ES-I3 (cell line): Measurements from ENCODE around the gene CACNB4.

Source experiments
- H3K36me3 ChIP-seq: 2 replicates; pipeline ENCODE4 v1.6.1; 2013; ENCODE audit warnings: mild to moderate bottlenecking, low read length, control low read depth, moderate library complexity; ENCODE audit not compliant: insufficient read depth
- H3K4me1 ChIP-seq: 2 replicates; pipeline ENCODE4 v1.6.1; 2013; ENCODE audit warnings: mild to moderate bottlenecking, control low read depth, low read length; ENCODE audit not compliant: insufficient read depth
- H3K9ac ChIP-seq: 2 replicates; pipeline ENCODE4 v1.6.1; 2013; ENCODE audit warnings: low read depth, mild to moderate bottlenecking, low read length, moderate library complexity
- H3K9me3 ChIP-seq: 2 replicates; pipeline ENCODE4 v1.6.1; 2013; ENCODE audit warnings: mild to moderate bottlenecking, low read length, moderate library complexity; ENCODE audit not compliant: control insufficient read depth, insufficient read depth

Gene CACNB4

GRCh38 chr2:152072011-152072410 is 26.8 kb downstream of the CACNB4 start:
- no peaks in the 10 kb centered on the region for H3K9me3 ChIP-seq
- no peaks in the 10 kb centered on the region for H3K36me3 ChIP-seq
- no peak overlapping the region for H3K9ac ChIP-seq
- H3K4me1 ChIP-seq: no peaks in the 10 kb centered on the region

- H3K4me1 ChIP-seq: no peaks in the 10 kb centered on the region
- no peak overlapping the region for H3K9ac ChIP-seq
- no peaks in the 10 kb centered on the region for H3K36me3 ChIP-seq
- H3K9me3 ChIP-seq: no peaks in the 10 kb centered on the region
Observed at GRCh38 chr2:152071518-152071917, 27.3 kb downstream of the CACNB4 start.

DNA sequence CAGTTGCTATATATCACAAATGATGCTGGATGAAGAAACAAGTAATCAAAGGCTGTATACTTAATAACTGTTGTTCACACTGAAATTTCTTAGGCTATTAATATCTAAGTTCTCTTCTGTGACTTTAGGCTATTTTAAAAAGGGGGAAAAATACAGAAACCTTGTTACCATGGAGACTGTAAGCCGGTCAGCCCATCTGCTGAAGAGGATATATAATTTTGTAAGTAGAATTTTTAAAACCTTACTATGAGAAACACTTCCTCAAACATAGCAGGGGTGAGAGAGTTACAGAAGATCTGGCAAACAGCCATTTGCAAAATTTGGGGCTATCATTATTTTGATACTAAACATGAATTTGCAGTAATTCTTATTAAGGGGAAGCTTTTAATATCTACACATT is 27.8 kb downstream of the CACNB4 start:
- Histone ChIP-seq H3K4me1 (no peaks in the 10 kb centered on the region), H3K9me3 (no peaks in the 10 kb centered on the region), H3K9ac (no peak overlapping the region), H3K36me3 (no peaks in the 10 kb centered on the region)

- Histone ChIP-seq H3K9ac (no peak overlapping the region), H3K4me1 (no peaks in the 10 kb centered on the region), H3K36me3 (no peaks in the 10 kb centered on the region), H3K9me3 (no peaks in the 10 kb centered on the region)
Observed at GRCh38 chr2:152068226-152068625, 30.6 kb downstream of the CACNB4 start.

DNA sequence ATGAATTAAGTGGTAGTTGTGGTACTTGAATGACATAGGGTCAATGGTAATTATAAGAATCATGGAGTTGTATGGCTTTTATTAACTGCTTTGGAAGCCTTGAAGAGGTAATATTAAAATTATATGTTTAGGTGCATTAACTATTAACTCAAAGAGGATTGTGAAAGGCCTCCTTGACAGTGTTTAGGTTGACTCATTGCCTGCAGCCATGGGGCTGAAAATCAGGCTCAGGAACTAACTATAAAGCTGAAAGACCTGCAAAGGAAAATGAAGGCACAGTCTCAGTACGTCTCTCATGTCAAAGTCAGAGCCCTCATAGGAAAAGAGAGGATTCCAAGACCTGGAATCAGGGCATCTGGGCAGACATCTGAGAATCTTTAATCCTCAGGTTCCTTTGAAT is 31.0 kb downstream of the CACNB4 start:
- Histone ChIP-seq H3K4me1 (no peaks in the 10 kb centered on the region), H3K9me3 (no peaks in the 10 kb centered on the region), H3K36me3 (no peaks in the 10 kb centered on the region)

DNA sequence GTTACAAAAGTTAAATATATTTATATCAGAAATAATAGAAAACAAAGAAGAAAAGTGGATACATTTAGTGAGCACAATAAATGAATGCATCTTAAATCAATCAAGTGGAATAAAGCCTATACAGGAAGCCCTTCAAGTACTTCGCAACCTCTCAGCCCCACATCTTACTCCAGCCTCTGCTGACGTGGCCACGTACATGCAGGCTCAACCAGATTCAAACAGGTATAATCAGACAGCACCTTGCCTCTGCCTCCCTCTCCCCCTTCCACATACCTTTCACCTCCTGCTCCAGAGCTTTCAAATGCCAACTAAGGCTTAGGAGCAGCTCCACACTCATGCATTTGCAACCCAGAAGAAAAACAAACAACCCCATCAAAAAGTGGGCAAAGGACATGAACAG is 32.9 kb downstream of the CACNB4 start:
- Histone ChIP-seq H3K36me3 (no peaks in the 10 kb centered on the region), H3K4me1 (no peaks in the 10 kb centered on the region), H3K9me3 (no peaks in the 10 kb centered on the region), H3K9ac (no peak overlapping the region)

More for the DNA sequence above, 31.0 kb downstream of the CACNB4 start:
- no peak overlapping the region for H3K9ac ChIP-seq

DNA sequence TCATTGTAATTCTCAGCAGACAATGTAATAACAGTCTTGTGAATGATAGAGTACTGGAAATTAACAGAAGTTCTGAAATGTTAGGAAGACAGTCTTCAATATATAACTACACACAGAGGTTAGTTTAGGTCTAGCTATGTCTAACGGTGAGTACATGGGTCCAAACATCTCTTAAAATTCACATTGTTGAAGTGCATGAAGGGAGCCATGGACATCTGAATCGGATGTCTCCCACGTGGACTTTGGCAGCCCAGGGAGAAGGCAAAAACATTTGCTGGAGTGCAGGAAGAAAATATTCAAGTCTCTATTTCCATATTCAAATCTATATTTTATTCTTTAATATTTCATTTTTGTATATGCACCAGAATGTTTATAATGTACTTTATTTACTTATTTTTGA is 34.8 kb downstream of the CACNB4 start:
- Histone ChIP-seq H3K9me3 (no peaks in the 10 kb centered on the region; the same call in 1 of the 2 replicates), H3K4me1 (no peaks in the 10 kb centered on the region), H3K9ac (no peak overlapping the region), H3K36me3 (no peaks in the 10 kb centered on the region)

- Histone ChIP-seq H3K9me3 (no peaks in the 10 kb centered on the region; the same call in none of the 2 replicates), H3K9ac (no peak overlapping the region), H3K4me1 (no peaks in the 10 kb centered on the region), H3K36me3 (no peaks in the 10 kb centered on the region)
Observed at GRCh38 chr2:152063325-152063924, 35.4 kb downstream of the CACNB4 start.

- Histone ChIP-seq H3K4me1 (no peaks in the 10 kb centered on the region), H3K9me3 (no peaks in the 10 kb centered on the region; the same call in none of the 2 replicates), H3K9ac (no peak overlapping the region), H3K36me3 (no peaks in the 10 kb centered on the region)
Observed at GRCh38 chr2:152062125-152063091, 36.4 kb downstream of the CACNB4 start.

DNA sequence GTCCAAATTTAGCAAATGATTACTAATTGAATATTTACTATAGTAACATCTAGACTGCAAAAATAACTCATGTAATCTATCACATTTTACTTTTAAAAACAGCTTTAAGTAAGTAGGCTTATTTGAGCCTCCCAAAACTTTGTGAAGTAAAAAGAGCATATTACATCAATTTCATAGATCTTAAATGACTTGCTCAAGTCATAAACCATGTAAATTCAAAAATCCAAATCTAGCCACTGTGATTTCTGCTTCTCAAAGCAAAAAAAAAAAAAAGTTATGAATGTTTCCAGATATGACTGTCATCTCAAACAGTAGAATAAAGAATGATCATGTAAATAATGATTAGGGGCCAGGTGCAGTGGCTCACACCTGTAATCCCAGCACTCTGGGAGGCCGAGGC is 37.5 kb downstream of the CACNB4 start:
- no peaks in the 10 kb centered on the region for H3K36me3 ChIP-seq
- H3K4me1 ChIP-seq: no peaks in the 10 kb centered on the region
- no peaks in the 10 kb centered on the region; the same call in none of the 2 replicates for H3K9me3 ChIP-seq
- no peak overlapping the region for H3K9ac ChIP-seq

- H3K4me1 ChIP-seq: no peaks in the 10 kb centered on the region
- no peak overlapping the region for H3K9ac ChIP-seq
- H3K9me3 ChIP-seq: no peaks in the 10 kb centered on the region; the same call in none of the 2 replicates
- H3K36me3 ChIP-seq: no peaks in the 10 kb centered on the region
Observed at GRCh38 chr2:152058655-152059054, 40.2 kb downstream of the CACNB4 start.

GRCh38 chr2:152056418-152056817 is 42.4 kb downstream of the CACNB4 start:
- no peak overlapping the region for H3K9ac ChIP-seq
- H3K36me3 ChIP-seq: no peaks in the 10 kb centered on the region
- H3K4me1 ChIP-seq: peaks cover under 1% of the 10 kb centered on the region; the same call in 1 of the 2 replicates
- H3K9me3 ChIP-seq: no peaks in the 10 kb centered on the region; the same call in none of the 2 replicates

DNA sequence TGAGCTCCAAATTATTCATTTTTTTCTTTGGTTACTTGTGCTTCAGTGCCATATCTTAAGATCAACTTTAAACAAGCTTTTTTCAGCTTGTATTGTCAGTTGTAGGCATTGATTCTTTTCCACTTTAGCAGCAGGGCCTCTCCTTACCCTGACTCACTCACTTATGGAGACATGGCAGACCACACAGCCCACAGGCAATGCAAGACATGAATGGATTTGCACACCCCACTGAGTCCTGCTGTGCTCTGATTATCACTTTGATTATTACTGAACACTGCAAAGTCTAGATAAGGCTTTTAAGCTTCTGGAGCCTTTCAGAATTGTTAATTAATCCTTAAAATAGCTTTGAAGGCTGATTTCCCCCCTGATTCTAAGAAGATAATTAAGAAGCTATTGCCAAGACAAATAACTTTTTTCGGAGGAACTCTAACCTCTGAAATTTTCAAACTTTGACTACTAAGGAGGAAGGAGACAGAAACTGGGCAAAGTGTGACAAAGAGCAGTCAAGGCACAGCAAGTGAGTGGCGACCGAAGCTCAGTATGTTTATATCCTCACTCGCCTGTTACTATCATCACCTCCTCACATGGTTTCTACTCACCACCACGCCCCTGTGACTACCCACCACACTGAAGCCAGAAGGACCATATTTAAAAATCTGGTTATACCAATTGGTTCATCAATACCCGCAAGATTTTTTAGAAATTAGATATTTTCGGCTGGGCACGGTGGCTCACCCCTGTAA is 43.3 kb downstream of the CACNB4 start:
- Histone ChIP-seq H3K4me1 (peaks cover 3% of the 10 kb centered on the region), H3K9ac (no peak overlapping the region), H3K36me3 (no peaks in the 10 kb centered on the region), H3K9me3 (no peaks in the 10 kb centered on the region; the same call in none of the 2 replicates)

DNA sequence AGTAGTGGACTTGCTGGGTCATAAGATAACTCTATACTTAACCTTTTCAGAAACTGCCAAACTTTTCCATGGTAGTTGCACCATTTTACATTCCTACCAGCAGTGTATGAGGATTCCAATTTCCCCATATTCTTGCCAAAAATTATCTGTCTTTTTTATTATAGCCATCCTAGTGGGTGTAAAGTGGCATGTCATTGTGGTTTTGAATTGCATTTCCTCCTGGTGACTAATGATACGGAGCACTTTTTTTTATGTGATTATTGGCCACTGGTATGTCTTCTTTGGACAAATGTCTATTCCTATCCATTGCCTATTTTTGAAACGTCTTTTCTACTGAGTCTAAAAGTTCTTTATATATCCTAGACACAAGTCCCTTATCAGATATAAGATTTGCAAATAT is 44.3 kb downstream of the CACNB4 start:
- Histone ChIP-seq H3K9me3 (no peaks in the 10 kb centered on the region; the same call in 1 of the 2 replicates), H3K36me3 (no peaks in the 10 kb centered on the region), H3K9ac (no peak overlapping the region), H3K4me1 (peaks cover 10% of the 10 kb centered on the region)
